ENCODE data around the gene TCN2. TPM values are rescaled to one million over a fixed set of nuclear protein-coding genes. Genes with fewer than 3 reads are reported as not detected.

TCN2 gene
- total and polyA plus RNA-seq, 2 experiments from 2014 or later, result 4.8 to 5.3 TPM

GRCh38 chr22:30650508-30651116 is 43.6 kb downstream of the TCN2 start:
- TF ChIP-seq EZH2 (IDR thresholded peaks at IDR 0.05; ENCODE audit: insufficient read depth, poor library complexity, severe bottlenecking) (no peak), EZH2phosphoT487 (IDR thresholded peaks at IDR 0.05; ENCODE audit: insufficient read depth, low read depth) (no peak)
- H3K27ac ChIP-seq, result no peak overlapping the region
- peaks cover 4% of the 10 kb centered on the region; the same call in 1 of the 2 replicates for H3K4me1 ChIP-seq (ENCODE audit: insufficient read depth)
- H3F3A ChIP-seq (ENCODE audit: insufficient read depth), result no peaks in the 10 kb centered on the region
- H3K9me2 ChIP-seq (ENCODE audit: insufficient read depth), result no peaks in the 10 kb centered on the region
- no peaks in the 10 kb centered on the region for H3K27me3 ChIP-seq (replicated peaks; ENCODE audit: insufficient read depth)
- no peak for DNase-seq
- no peaks in the 10 kb centered on the region for H3K36me3 ChIP-seq (ENCODE audit: low read depth)
- no peak overlapping the region for H3K9ac ChIP-seq
- H2AFZ ChIP-seq, result no peak overlapping the region
- 86 to 93% methylated on average over 5 of the region's 5 CpGs for WGBS, 2 experiments (ENCODE audit: low coverage in 1 of 2, low lambda C conversion rate in 2 of 2, missing lambda C conversion rate in 2 of 2)
- peaks cover 10% of the 10 kb centered on the region for H3K79me2 ChIP-seq (ENCODE audit: insufficient read depth)
- H3K4me2 ChIP-seq (ENCODE audit: unreplicated experiment), result no peak overlapping the region
- H4K20me1 ChIP-seq (ENCODE audit: insufficient read depth), result no peaks in the 10 kb centered on the region
- in situ Hi-C loops (cut with MboI), result no loop called here
- H3K9me3 ChIP-seq (ENCODE audit: low read depth), result no peaks in the 10 kb centered on the region
- H3K4me3 ChIP-seq, result no peak overlapping the region

- H2AFZ ChIP-seq, result no peak overlapping the region
- H3K36me3 ChIP-seq (ENCODE audit: low read depth), result no peaks in the 10 kb centered on the region
- no peak overlapping the region for H3K4me2 ChIP-seq (ENCODE audit: unreplicated experiment)
- no peak overlapping the region for H3K27ac ChIP-seq
- TF ChIP-seq EZH2 (IDR thresholded peaks at IDR 0.05; ENCODE audit: insufficient read depth, poor library complexity, severe bottlenecking) (no peak), EZH2phosphoT487 (IDR thresholded peaks at IDR 0.05; ENCODE audit: insufficient read depth, low read depth) (no peak)
- H3K9ac ChIP-seq, result no peak overlapping the region
- H3K9me2 ChIP-seq (ENCODE audit: insufficient read depth), result no peaks in the 10 kb centered on the region
- H3K79me2 ChIP-seq (ENCODE audit: insufficient read depth), result no peaks in the 10 kb centered on the region
- peaks cover 4% of the 10 kb centered on the region; the same call in 1 of the 2 replicates for H3K4me1 ChIP-seq (ENCODE audit: insufficient read depth)
- no peaks in the 10 kb centered on the region for H4K20me1 ChIP-seq (ENCODE audit: insufficient read depth)
- no peak overlapping the region for H3K4me3 ChIP-seq
- 81 to 91% methylated on average over 2 of the region's 2 CpGs for WGBS, 2 experiments (ENCODE audit: low coverage in 1 of 2, low lambda C conversion rate in 2 of 2, missing lambda C conversion rate in 2 of 2)
- no peak for DNase-seq
- H3K27me3 ChIP-seq (replicated peaks; ENCODE audit: insufficient read depth), result no peaks in the 10 kb centered on the region
- no peaks in the 10 kb centered on the region for H3K9me3 ChIP-seq (ENCODE audit: low read depth)
- in situ Hi-C loops (cut with MboI), result no loop called here
- H3F3A ChIP-seq (ENCODE audit: insufficient read depth), result no peaks in the 10 kb centered on the region
Measured at GRCh38 chr22:30652852-30653251, 45.9 kb downstream of the TCN2 start.

DNA sequence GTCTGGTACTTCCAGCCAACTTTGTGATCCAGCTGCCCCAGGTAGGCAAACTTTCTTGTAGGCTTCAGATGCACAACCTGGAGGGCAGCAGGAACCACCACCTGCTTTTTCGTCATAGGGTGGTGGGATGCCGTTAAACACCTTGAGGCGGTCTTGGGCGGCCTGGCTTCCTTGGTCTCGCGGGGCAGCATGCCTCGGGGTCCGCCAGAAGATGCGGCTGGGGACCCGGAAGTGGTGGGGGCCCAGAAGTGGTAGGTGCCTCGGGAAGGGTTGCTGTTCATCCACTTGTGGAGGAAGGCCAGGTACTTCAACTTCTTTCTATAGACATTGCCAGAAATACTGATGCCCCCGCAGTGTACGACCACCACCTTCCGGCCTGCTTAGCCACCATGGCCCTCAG is 47.4 kb downstream of the TCN2 start:
- Histone ChIP-seq H3K9me2 (ENCODE audit: insufficient read depth) (no peaks in the 10 kb centered on the region), H3K27ac (no peak overlapping the region), H3K9ac (no peak overlapping the region), H3K4me2 (ENCODE audit: unreplicated experiment) (no peak overlapping the region), H4K20me1 (ENCODE audit: insufficient read depth) (no peaks in the 10 kb centered on the region), H3K27me3 (replicated peaks; ENCODE audit: insufficient read depth) (no peaks in the 10 kb centered on the region), H3K9me3 (ENCODE audit: low read depth) (no peaks in the 10 kb centered on the region), H2AFZ (no peak overlapping the region), H3K36me3 (ENCODE audit: low read depth) (no peaks in the 10 kb centered on the region), H3K4me3 (no peak overlapping the region), H3F3A (ENCODE audit: insufficient read depth) (no peaks in the 10 kb centered on the region), H3K4me1 (ENCODE audit: insufficient read depth) (no peaks in the 10 kb centered on the region), H3K79me2 (ENCODE audit: insufficient read depth) (no peaks in the 10 kb centered on the region; the same call in 1 of the 2 replicates)
- 98% methylated on average over 14 of the region's 14 CpGs for WGBS, 2 experiments (ENCODE audit: low coverage in 1 of 2, low lambda C conversion rate in 2 of 2, missing lambda C conversion rate in 2 of 2)
- in situ Hi-C loops (cut with MboI), result no loop called here
- TF ChIP-seq EZH2phosphoT487 (IDR thresholded peaks at IDR 0.05; ENCODE audit: insufficient read depth, low read depth), result no peak
- TF ChIP-seq EZH2 (IDR thresholded peaks at IDR 0.05; ENCODE audit: insufficient read depth, poor library complexity, severe bottlenecking), result no peak
- DNase-seq, result no peak

GRCh38 chr22:30655532-30655931 is 48.6 kb downstream of the TCN2 start:
- 71 to 76% methylated on average over 3 of the region's 3 CpGs for WGBS, 2 experiments (ENCODE audit: low coverage in 1 of 2, low lambda C conversion rate in 2 of 2, missing lambda C conversion rate in 2 of 2)
- H3K36me3 ChIP-seq (ENCODE audit: low read depth), result no peaks in the 10 kb centered on the region
- TF ChIP-seq EZH2phosphoT487 (IDR thresholded peaks at IDR 0.05; ENCODE audit: insufficient read depth, low read depth) (no peak), EZH2 (IDR thresholded peaks at IDR 0.05; ENCODE audit: insufficient read depth, poor library complexity, severe bottlenecking) (no peak)
- in situ Hi-C loops (cut with MboI), result no loop called here
- no peaks in the 10 kb centered on the region for H3K4me1 ChIP-seq (ENCODE audit: insufficient read depth)
- no peaks in the 10 kb centered on the region; the same call in 1 of the 2 replicates for H3K79me2 ChIP-seq (ENCODE audit: insufficient read depth)
- no peak overlapping the region for H3K27ac ChIP-seq
- no peaks in the 10 kb centered on the region for H3K9me2 ChIP-seq (ENCODE audit: insufficient read depth)
- no peak overlapping the region for H2AFZ ChIP-seq
- H4K20me1 ChIP-seq (ENCODE audit: insufficient read depth), result no peaks in the 10 kb centered on the region
- H3K4me3 ChIP-seq, result no peak overlapping the region
- H3K4me2 ChIP-seq (ENCODE audit: unreplicated experiment), result no peak overlapping the region
- no peak for DNase-seq
- no peaks in the 10 kb centered on the region for H3F3A ChIP-seq (ENCODE audit: insufficient read depth)
- H3K9ac ChIP-seq, result no peak overlapping the region
- no peaks in the 10 kb centered on the region for H3K9me3 ChIP-seq (ENCODE audit: low read depth)
- no peaks in the 10 kb centered on the region for H3K27me3 ChIP-seq (replicated peaks; ENCODE audit: insufficient read depth)

Data from GM23248 (cell line).